ENCODE data around the gene HSD17B2. TPM values are rescaled to one million over a fixed set of nuclear protein-coding genes. Genes with fewer than 3 reads are reported as not detected.

Gene HSD17B2
- polyA plus RNA-seq, 3 donors, result 9.5 to 23.8 (median 11.8) TPM

GRCh38 chr16:82010649-82011048 lies 24.4 kb upstream of the HSD17B2 start:
- DNase-seq (ENCODE audit: extremely low read depth in 1 of 11, low read depth in 9 of 11, low spot score in 4 of 11), result no peak

GRCh38 chr16:82011199-82011641 lies 23.8 kb upstream of the HSD17B2 start, which contains the start of gene SDR42E1:
Gene SDR42E1 (minus strand): TSS chr16:82011470. CDS start chr16:82000858, 10,612 bp downstream.
- peak in 5 of 11 donors; percentile 54 to 72 (median 60) for DNase-seq (ENCODE audit: extremely low read depth in 1 of 11, low read depth in 9 of 11, low spot score in 4 of 11)

GRCh38 chr16:82013139-82013538 lies 21.9 kb upstream of the HSD17B2 start:
- no peak for DNase-seq (ENCODE audit: extremely low read depth in 1 of 11, low read depth in 9 of 11, low spot score in 4 of 11)

- DNase-seq (ENCODE audit: extremely low read depth in 1 of 11, low read depth in 9 of 11, low spot score in 4 of 11), result no peak
These were observed 18.8 kb upstream of the HSD17B2 start for GRCh38 chr16:82016263-82016662.

- DNase-seq (ENCODE audit: extremely low read depth in 1 of 11, low read depth in 9 of 11, low spot score in 4 of 11), result no peak
These were observed 18.1 kb upstream of the HSD17B2 start for GRCh38 chr16:82016964-82017363.

GRCh38 chr16:82017911-82018568 lies 17.0 kb upstream of the HSD17B2 start:
- no peak for DNase-seq (ENCODE audit: extremely low read depth in 1 of 11, low read depth in 9 of 11, low spot score in 4 of 11)

GRCh38 chr16:82019535-82019934 lies 15.5 kb upstream of the HSD17B2 start:
- DNase-seq (ENCODE audit: extremely low read depth in 1 of 11, low read depth in 9 of 11, low spot score in 4 of 11), result no peak

GRCh38 chr16:82020051-82020450 lies 15.0 kb upstream of the HSD17B2 start:
- no peak for DNase-seq (ENCODE audit: extremely low read depth in 1 of 11, low read depth in 9 of 11, low spot score in 4 of 11)

GRCh38 chr16:82023206-82023605 lies 11.8 kb upstream of the HSD17B2 start:
- no peak for DNase-seq (ENCODE audit: extremely low read depth in 1 of 11, low read depth in 9 of 11, low spot score in 4 of 11)

GRCh38 chr16:82024316-82024715 lies 10.7 kb upstream of the HSD17B2 start:
- no peak for DNase-seq (ENCODE audit: extremely low read depth in 1 of 11, low read depth in 9 of 11, low spot score in 4 of 11)

- DNase-seq (ENCODE audit: extremely low read depth in 1 of 11, low read depth in 9 of 11, low spot score in 4 of 11), result no peak
These were observed 10.2 kb upstream of the HSD17B2 start for GRCh38 chr16:82024883-82025282.

GRCh38 chr16:82027629-82028064 lies 7.4 kb upstream of the HSD17B2 start:
- no peak for DNase-seq (ENCODE audit: extremely low read depth in 1 of 11, low read depth in 9 of 11, low spot score in 4 of 11)

- DNase-seq (ENCODE audit: extremely low read depth in 1 of 11, low read depth in 9 of 11, low spot score in 4 of 11), result peak in 4 of 11 donors; percentile 33 to 58 (median 56)
These were observed 3.7 kb upstream of the HSD17B2 start for GRCh38 chr16:82031116-82032084.

- DNase-seq (ENCODE audit: extremely low read depth in 1 of 11, low read depth in 9 of 11, low spot score in 4 of 11), result no peak
These were observed 2.0 kb upstream of the HSD17B2 start for GRCh38 chr16:82033006-82033405.

GRCh38 chr16:82033683-82034300 lies 1.3 kb upstream of the HSD17B2 start:
- DNase-seq (ENCODE audit: extremely low read depth in 1 of 11, low read depth in 9 of 11, low spot score in 4 of 11), result no peak

GRCh38 chr16:82037251-82037650 lies 2.2 kb downstream of the HSD17B2 start:
- DNase-seq (ENCODE audit: extremely low read depth in 1 of 11, low read depth in 9 of 11, low spot score in 4 of 11), result no peak

GRCh38 chr16:82037666-82038065 lies 2.6 kb downstream of the HSD17B2 start:
- DNase-seq (ENCODE audit: extremely low read depth in 1 of 11, low read depth in 9 of 11, low spot score in 4 of 11), result no peak

GRCh38 chr16:82040296-82040695 lies 5.2 kb downstream of the HSD17B2 start:
- no peak for DNase-seq (ENCODE audit: extremely low read depth in 1 of 11, low read depth in 9 of 11, low spot score in 4 of 11)

GRCh38 chr16:82041542-82041941 lies 6.5 kb downstream of the HSD17B2 start:
- DNase-seq (ENCODE audit: extremely low read depth in 1 of 11, low read depth in 9 of 11, low spot score in 4 of 11), result no peak

- DNase-seq (ENCODE audit: extremely low read depth in 1 of 11, low read depth in 9 of 11, low spot score in 4 of 11), result no peak
These were observed 7.1 kb downstream of the HSD17B2 start for GRCh38 chr16:82042144-82042543.

Measured in renal cortex interstitium (tissue), 11 donors.